Neural progenitor cell (in vitro differentiated cells): ENCODE data around the gene LCMT1.

Experiments used
- EZH2phosphoT487 ChIP-seq: fragments of 200-600 bp; sonication (generic); IDR thresholded peaks from 2 replicates; pipeline ENCODE4 v1.6.1; 2017; ENCODE audit warnings: antibody characterized with exemption
- TF ChIP-seq, protein P1 (sequence below): fragments of 200-600 bp; sonication (generic); IDR thresholded peaks from 2 replicates; pipeline ENCODE4 v1.5.1; 2017; ENCODE audit warnings: antibody characterized with exemption, mild to moderate bottlenecking

- TF ChIP-seq, protein P1, sequence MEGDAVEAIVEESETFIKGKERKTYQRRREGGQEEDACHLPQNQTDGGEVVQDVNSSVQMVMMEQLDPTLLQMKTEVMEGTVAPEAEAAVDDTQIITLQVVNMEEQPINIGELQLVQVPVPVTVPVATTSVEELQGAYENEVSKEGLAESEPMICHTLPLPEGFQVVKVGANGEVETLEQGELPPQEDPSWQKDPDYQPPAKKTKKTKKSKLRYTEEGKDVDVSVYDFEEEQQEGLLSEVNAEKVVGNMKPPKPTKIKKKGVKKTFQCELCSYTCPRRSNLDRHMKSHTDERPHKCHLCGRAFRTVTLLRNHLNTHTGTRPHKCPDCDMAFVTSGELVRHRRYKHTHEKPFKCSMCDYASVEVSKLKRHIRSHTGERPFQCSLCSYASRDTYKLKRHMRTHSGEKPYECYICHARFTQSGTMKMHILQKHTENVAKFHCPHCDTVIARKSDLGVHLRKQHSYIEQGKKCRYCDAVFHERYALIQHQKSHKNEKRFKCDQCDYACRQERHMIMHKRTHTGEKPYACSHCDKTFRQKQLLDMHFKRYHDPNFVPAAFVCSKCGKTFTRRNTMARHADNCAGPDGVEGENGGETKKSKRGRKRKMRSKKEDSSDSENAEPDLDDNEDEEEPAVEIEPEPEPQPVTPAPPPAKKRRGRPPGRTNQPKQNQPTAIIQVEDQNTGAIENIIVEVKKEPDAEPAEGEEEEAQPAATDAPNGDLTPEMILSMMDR = no peak
- no peak for TF ChIP-seq EZH2phosphoT487
These were observed 22.2 kb upstream of the LCMT1 start for GRCh38 chr16:25089351-25089750.
